K562 (cell line): ENCODE measurements around the gene ADGRB3. TPM values are rescaled to one million over a fixed set of nuclear protein-coding genes. Genes with fewer than 3 reads are reported as not detected.

ENCODE experiments used
- ATAC-seq: fragments of 200-7000 bp; cut with Tn5 transposase; 3 replicates; pipeline ENCODE4 v1.9.1; 2020; ENCODE audit warnings: moderate library complexity
- BruUV-seq: library from RNA; stranded (reverse); fragments of 400-500 nt; replicated peaks from 2 replicates; lab custom pipeline; 2021; lab: Mats Ljungman, UMichigan
- CTCF ChIA-PET: fragments of 300-600 bp; formaldehyde crosslinking; extraction: SDS; loops from one replicate; lab custom pipeline; 2021; ENCODE audit warnings: low intra/inter-chr PET ratio; lab: Yijun Ruan, JAX
- POLR2A ChIA-PET: fragments of 300-600, 350-650 bp; sonication (Branson Sonifier 250); formaldehyde crosslinking; extraction: SDS; loops from one replicate; lab custom pipeline; 2021; ENCODE audit warnings: antibody characterized with exemption, inconsistent platforms; lab: Yijun Ruan, JAX
- DNase-seq, 4 experiments: peaks; one replicate each; pipeline versions ENCODE4 v3.0.0 to v3.0.0-alpha.2; 2011 to 2018; ENCODE audit warnings: low spot score in 3 of 4, mixed read lengths in 3 of 4; ENCODE audit errors: extremely low read depth in 1 of 4
- FAIRE-seq: peaks from 2 replicates; lab custom pipeline; 2011; peaks lifted over from hg19 to GRCh38; lab: Jason Lieb, UNC
- H2AFZ ChIP-seq: 2 replicates; pipeline ENCODE4 v1.6.0; 2011; ENCODE audit warnings: low read depth, low read length, control low read depth, inconsistent platforms
- H3K27ac ChIP-seq: fragments of 200-600 bp; 3 replicates; pipeline ENCODE4 v1.8.0; 2011; ENCODE audit warnings: low read depth, mild to moderate bottlenecking, control low read depth, inconsistent platforms, low read length, moderate library complexity, mixed read lengths; ENCODE audit errors: extremely low read depth
- H3K27me3 ChIP-seq, 2 experiments: fragments of 300-600 bp in 1 of 2; 2 replicates in 1 of 2; 3 replicates in 1 of 2; pipeline versions ENCODE4 v1.6.0 to v1.8.0; 2011; ENCODE audit warnings: inconsistent platforms in 2 of 2, low read length in 2 of 2, mild to moderate bottlenecking in 1 of 2, mixed read lengths in 1 of 2, moderate library complexity in 1 of 2; ENCODE audit not compliant: control insufficient read depth in 2 of 2, insufficient read depth in 2 of 2
- H3K36me3 ChIP-seq: fragments of 300-600 bp; 3 replicates; pipeline ENCODE4 v1.8.0; 2011; ENCODE audit warnings: mild to moderate bottlenecking, low read length, inconsistent platforms; ENCODE audit not compliant: control insufficient read depth, insufficient read depth
- H3K4me1 ChIP-seq, 2 experiments: fragments of 200-600 bp in 1 of 2; replicated peaks in 1 of 2; 2 replicates in 1 of 2; 3 replicates in 1 of 2; pipeline versions ENCODE4 v1.5.1 to v1.8.0; 2011; ENCODE audit warnings: inconsistent platforms in 2 of 2, low read length in 2 of 2, mild to moderate bottlenecking in 1 of 2, mixed read lengths in 1 of 2, moderate library complexity in 1 of 2; ENCODE audit not compliant: control insufficient read depth in 2 of 2, insufficient read depth in 2 of 2
- H3K4me2 ChIP-seq: 2 replicates; pipeline ENCODE4 v1.6.1; 2011; ENCODE audit warnings: low read length, control low read depth, inconsistent platforms, mixed read lengths; ENCODE audit not compliant: insufficient read depth
- H3K4me3 ChIP-seq: fragments of 200-600 bp; sonication (generic), shearing (Covaris generic); 2 replicates; pipeline ENCODE4 v1.5.1; 2016; ENCODE audit warnings: control low read depth, inconsistent platforms
- H3K79me2 ChIP-seq: fragments of 200-600 bp; 3 replicates; pipeline ENCODE4 v1.8.0; 2011; ENCODE audit warnings: low read length, inconsistent platforms; ENCODE audit not compliant: control insufficient read depth, insufficient read depth
- H3K9ac ChIP-seq, 2 experiments: 2 replicates each; pipeline versions ENCODE4 v1.6.0 to v1.6.1; 2011; ENCODE audit warnings: low read depth in 2 of 2, low read length in 2 of 2, control low read depth in 1 of 2, inconsistent platforms in 1 of 2, mild to moderate bottlenecking in 1 of 2, mixed read lengths in 1 of 2; ENCODE audit not compliant: insufficient read depth in 1 of 2
- H3K9me1 ChIP-seq: one replicate; pipeline ENCODE4 v1.6.0; 2011; ENCODE audit warnings: inconsistent platforms, mild to moderate bottlenecking, low read length, moderate library complexity; ENCODE audit not compliant: control insufficient read depth, insufficient read depth
- H3K9me3 ChIP-seq: replicated peaks from 2 replicates; pipeline ENCODE4 v1.5.1; 2011; ENCODE audit warnings: low read depth, low read length, inconsistent platforms; ENCODE audit not compliant: control insufficient read depth, insufficient read depth
- H4K20me1 ChIP-seq: replicated peaks from 2 replicates; pipeline ENCODE4 v1.6.1; 2011; ENCODE audit warnings: low read length, inconsistent platforms, mixed read lengths; ENCODE audit not compliant: control insufficient read depth, insufficient read depth
- CLOCK ChIP-seq: fragments of 250-450 bp; sonication (Bioruptor Pico); IDR thresholded peaks from 2 replicates; pipeline ENCODE4 v1.4.0; 2020; ENCODE audit warnings: mild to moderate bottlenecking, moderate library complexity, borderline replicate concordance
- EZH2 ChIP-seq: IDR thresholded peaks from 2 replicates; pipeline ENCODE4 v1.6.1; 2012; ENCODE audit warnings: low read depth, mild to moderate bottlenecking, inconsistent platforms, low read length, borderline replicate concordance
- RERE ChIP-seq: sonication (generic); formaldehyde crosslinking; IDR thresholded peaks from 2 replicates; pipeline ENCODE4 v1.8.0; 2023; ENCODE audit warnings: missing genetic modification reagents, mild to moderate bottlenecking, borderline replicate concordance
- ZNF324 ChIP-seq: fragments of 250-450 bp; sonication (Bioruptor Pico); IDR thresholded peaks from 2 replicates; pipeline ENCODE4 v1.4.0; 2020; ENCODE audit warnings: mild to moderate bottlenecking
- ZNF384 ChIP-seq: IDR thresholded peaks from 2 replicates; pipeline ENCODE4 v1.6.1; 2012; ENCODE audit warnings: low read depth, low read length, improper control_type of control experiment
- in situ Hi-C: fragments of 300-500 bp; cut with MboI; formaldehyde crosslinking; loops from 4 replicates; pipeline ENCODE4 v1.15.0; 2018; ENCODE audit warnings: inconsistent platforms, mixed read lengths
- intact Hi-C: fragments of 100-400 bp; cut with micrococcal nuclease; formaldehyde crosslinking; loops from 2 replicates; pipeline ENCODE4 v1.14.2; 2022
- polyA plus RNA-seq, 8 experiments: library from polyadenylated mRNA; depleted of rRNA in 4 of 8; stranded (reverse) in 5 of 8; unstranded in 3 of 8; fragments of >200 nt; fragmentation: Nextera tagmentation in 2 of 8; fragmentation: Illumina TruSeq in 1 of 8; extraction: Ambion mirVana in 2 of 8; extraction: Trizol in 1 of 8; gene quantifications; 2 replicates each; pipeline versions ENCODE4 v1.2.1 to v1.2.3, GENCODE V29; 2011 to 2014; ENCODE audit warnings: inconsistent platforms in 1 of 8, missing spikeins in 1 of 8
- total RNA-seq, 7 experiments: library from RNA; depleted of rRNA in 6 of 7; stranded (reverse); fragments of >200 nt in 6 of 7; fragmentation: Illumina TruSeq in 2 of 7; extraction: Trizol in 2 of 7; gene quantifications; 2 replicates each; pipeline versions ENCODE4 v1.2.1 to v1.2.3, GENCODE V29; 2011 to 2021; ENCODE audit warnings: low replicate concordance in 1 of 7

The ADGRB3 gene
- total and polyA plus RNA-seq, 9 of the 15 experiments (the other 6 are each of a cell fraction or from before 2014, with no cell fraction given), result 0.90 to 7.8 (median 2.4) TPM

- TF ChIP-seq CLOCK (CRISPR knock-in tag), result no peak
- TF ChIP-seq EZH2, result no peak
- no peak for TF ChIP-seq ZNF324
These were observed 122.7 kb downstream of the ADGRB3 start (continued) for GRCh38 chr6:68757821-68758220.

DNA sequence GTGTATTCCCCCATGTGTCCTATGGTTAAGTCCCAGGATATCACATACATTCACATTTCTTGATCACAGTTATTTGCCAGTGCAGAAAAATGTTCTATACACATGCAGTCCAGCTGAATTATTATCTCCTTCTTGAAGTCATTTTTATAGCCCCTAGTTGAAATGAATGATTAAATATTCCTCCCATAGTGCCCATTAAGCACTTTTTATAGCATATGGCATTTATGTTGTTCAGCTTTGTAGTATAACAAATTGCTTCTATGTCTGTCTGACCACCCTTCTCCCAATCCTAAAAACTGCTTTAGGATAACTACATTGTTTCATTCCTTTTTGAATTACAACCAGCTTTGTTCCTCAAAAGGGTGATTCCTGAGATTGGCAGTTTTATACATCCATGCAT is 123.5 kb downstream of the ADGRB3 start:
- Histone ChIP-seq H3K36me3 (no peaks in the 10 kb centered on the region), H3K4me2 (no peak overlapping the region; the same call in 1 of the 2 replicates), H3K4me3 (no peak overlapping the region), H4K20me1 (no peaks in the 10 kb centered on the region), H3K79me2 (peaks cover 12% of the 10 kb centered on the region; the same call in 1 of the 3 replicates), H3K9me1 (no peaks in the 10 kb centered on the region), H3K9me3 (no peaks in the 10 kb centered on the region), H3K9ac (no peak overlapping the region), H3K27ac (no peak overlapping the region), H3K4me1 (peaks cover 0 to 19% of the 10 kb centered on the region in 2 experiments; a peak in 2 of 5 replicates), H3K27me3 (no peaks in the 10 kb centered on the region), H2AFZ (no peak overlapping the region)
- ChIA-PET POLR2A (interaction anchor here (1.2 kb wide), 1 partner anchor 9 kb away, joined by 5 read pairs; no protein-coding TSS in a partner anchor), CTCF (no interaction called here)
- no peak for ATAC-seq
- no peak for FAIRE-seq
- intact Hi-C loops, result no loop called here
- in situ Hi-C loops, result loop anchor here (5.0 kb wide), 1 partner anchor 106 kb away; no protein-coding TSS in a partner anchor
- TF ChIP-seq ZNF384, result no peak
- no peak for TF ChIP-seq RERE (CRISPR knock-in tag)
- DNase-seq, result no peak
- no TSS peak for BruUV-seq
